Natural killer cell (primary cell): ENCODE measurements around the gene TEX51. TPM values are rescaled to one million over a fixed set of nuclear protein-coding genes. Genes with fewer than 3 reads are reported as not detected.

Source experiments
- ATAC-seq, 3 donors: fragments of 150-1000 bp in 2 of 3; fragments of 200-7000 bp in 1 of 3; cut with Tn5 transposase; 1 replicate in 1 of 3; 2 replicates in 2 of 3; pipeline ENCODE4 v1.10.0; 2021; ENCODE audit warnings: mild to moderate bottlenecking in 2 of 3, moderate library complexity in 2 of 3
- DNase-seq, 2 donors: peaks; one replicate each; pipeline versions ENCODE4 v3.0.0 to v3.0.0-alpha.2; 2013 to 2021; ENCODE audit warnings: mixed read lengths in 1 of 2
- H3K27ac ChIP-seq: one replicate; pipeline ENCODE4 v1.5.1; 2013; ENCODE audit warnings: mild to moderate bottlenecking, low read length
- H3K27me3 ChIP-seq: one replicate; pipeline ENCODE4 v1.6.1; 2013; ENCODE audit warnings: low read length; ENCODE audit not compliant: control insufficient read depth, insufficient read depth
- H3K36me3 ChIP-seq: one replicate; pipeline ENCODE4 v1.6.1; 2013; ENCODE audit warnings: low read length; ENCODE audit not compliant: control insufficient read depth, insufficient read depth
- H3K4me1 ChIP-seq: one replicate; pipeline ENCODE4 v1.6.1; 2013; ENCODE audit warnings: low read length; ENCODE audit not compliant: control insufficient read depth, insufficient read depth
- H3K4me3 ChIP-seq: one replicate; pipeline ENCODE4 v1.5.1; 2013; ENCODE audit warnings: low read length
- H3K9me3 ChIP-seq: one replicate; pipeline ENCODE4 v1.6.1; 2013; ENCODE audit warnings: low read length; ENCODE audit not compliant: control insufficient read depth, insufficient read depth
- H3K27ac Mint-ChIP-seq, 2 donors: one replicate each; pipeline ENCODE4 v1.8.0; 2022; ENCODE audit warnings: mild to moderate bottlenecking in 2 of 2, mixed read lengths in 2 of 2, moderate library complexity in 1 of 2
- H3K27me3 Mint-ChIP-seq, 2 donors: one replicate each; pipeline ENCODE4 v1.8.0; 2022; ENCODE audit warnings: low read depth in 2 of 2, mixed read lengths in 2 of 2
- H3K36me3 Mint-ChIP-seq: one replicate; pipeline ENCODE4 v1.8.0; 2022; ENCODE audit warnings: mixed read lengths
- H3K4me1 Mint-ChIP-seq, 2 donors: one replicate each; pipeline ENCODE4 v1.8.0; 2022; ENCODE audit warnings: mixed read lengths in 2 of 2
- H3K4me3 Mint-ChIP-seq: one replicate; pipeline ENCODE4 v1.8.0; 2022; ENCODE audit warnings: mild to moderate bottlenecking, moderate library complexity, mixed read lengths
- H3K9me3 Mint-ChIP-seq, 2 donors: one replicate each; pipeline ENCODE4 v1.8.0; 2022; ENCODE audit warnings: mixed read lengths in 2 of 2
- CTCF ChIP-seq: fragments of 200-600 bp; IDR thresholded peaks from one replicate; pipeline ENCODE4 v1.8.0; 2022; ENCODE audit warnings: antibody characterized with exemption
- WGBS: methylation state at CpG from one replicate; pipeline ENCODE4 v1.1.7; 2013; ENCODE audit warnings: missing lambda C conversion rate; ENCODE audit not compliant: insufficient coverage; 5-methylcytosine and 5-hydroxymethylcytosine counted together
- intact Hi-C: fragments of 100-400 bp; cut with micrococcal nuclease; formaldehyde crosslinking; loops from one replicate; pipeline ENCODE4 v1.14.2; 2022
- total RNA-seq, 4 donors: library from RNA; stranded (reverse); fragments of 120-200 nt in 1 of 4; gene quantifications; one replicate each; pipeline versions ENCODE4 v1.2.3 to v1.2.4, GENCODE V29; 2013 to 2022

The TEX51 gene
- total RNA-seq, 3 donors from 2014 or later (not counting 1 experiment from before 2014, with no cell fraction given) = not detected

- 81% methylated on average over 4 of the region's 4 CpGs for WGBS
- intact Hi-C loops = no loop called here
- DNase-seq (no peak), ATAC-seq (no peak)
- Histone ChIP-seq H3K9me3 (no peaks in the 10 kb centered on the region), H3K27ac (no peak overlapping the region), H3K4me3 (no peak overlapping the region), H3K27me3 (no peaks in the 10 kb centered on the region), H3K36me3 (no peaks in the 10 kb centered on the region), H3K4me1 (no peaks in the 10 kb centered on the region)
- Mint-ChIP-seq H3K9me3 (no peaks in the 10 kb centered on the region), H3K27me3 (peaks cover 0 to under 1% of the 10 kb centered on the region in 2 donors), H3K27ac (no peak overlapping the region), H3K4me1 (no peaks in the 10 kb centered on the region), H3K36me3 (no peaks in the 10 kb centered on the region), H3K4me3 (no peak overlapping the region)
- TF ChIP-seq CTCF = no peak
Measured at GRCh38 chr2:126915903-126916302, 17.2 kb downstream of the TEX51 start.

- Mint-ChIP-seq H3K27me3 (peaks cover 3 to 9% of the 10 kb centered on the region in 2 donors), H3K9me3 (no peaks in the 10 kb centered on the region), H3K36me3 (no peaks in the 10 kb centered on the region), H3K4me1 (no peaks in the 10 kb centered on the region), H3K4me3 (no peak overlapping the region), H3K27ac (no peak overlapping the region)
- H3K9me3 ChIP-seq = no peaks in the 10 kb centered on the region
- no peaks in the 10 kb centered on the region for H3K4me1 ChIP-seq
- no peaks in the 10 kb centered on the region for H3K27me3 ChIP-seq
- no peak overlapping the region for H3K4me3 ChIP-seq
- 95% methylated on average over 4 of the region's 4 CpGs for WGBS
- no peak overlapping the region for H3K27ac ChIP-seq
- DNase-seq = no peak
- no peak for ATAC-seq
- intact Hi-C loops = no loop called here
- H3K36me3 ChIP-seq = no peaks in the 10 kb centered on the region
- no peak for TF ChIP-seq CTCF
Measured at GRCh38 chr2:126916744-126917143, 18.1 kb downstream of the TEX51 start.

- ATAC-seq = no peak
- Histone ChIP-seq H3K9me3 (no peaks in the 10 kb centered on the region), H3K27ac (no peak overlapping the region), H3K4me1 (no peaks in the 10 kb centered on the region), H3K27me3 (no peaks in the 10 kb centered on the region), H3K36me3 (no peaks in the 10 kb centered on the region), H3K4me3 (no peak overlapping the region)
- TF ChIP-seq CTCF = no peak
- no peak overlapping the region for H3K4me3 Mint-ChIP-seq
- no peak overlapping the region for H3K27ac Mint-ChIP-seq
- WGBS = 84% methylated on average over 1 of the region's 1 CpG
- intact Hi-C loops = no loop called here
- no peaks in the 10 kb centered on the region for H3K36me3 Mint-ChIP-seq
- H3K9me3 Mint-ChIP-seq = no peaks in the 10 kb centered on the region
- no peaks in the 10 kb centered on the region for H3K4me1 Mint-ChIP-seq
- DNase-seq = no peak
- H3K27me3 Mint-ChIP-seq = peaks cover 3 to 37% of the 10 kb centered on the region in 2 donors
Measured at GRCh38 chr2:126921066-126921465, 22.4 kb downstream of the TEX51 start.

- intact Hi-C loops = no loop called here
- H3K36me3 ChIP-seq = no peaks in the 10 kb centered on the region
- Mint-ChIP-seq H3K9me3 (no peaks in the 10 kb centered on the region), H3K4me3 (no peak overlapping the region), H3K4me1 (peaks cover 7 to 10% of the 10 kb centered on the region in 2 donors), H3K27ac (no peak overlapping the region), H3K36me3 (peaks cover 14% of the 10 kb centered on the region), H3K27me3 (peaks cover 26 to 74% of the 10 kb centered on the region in 2 donors)
- ATAC-seq = no peak
- no peaks in the 10 kb centered on the region for H3K9me3 ChIP-seq
- peaks cover 2% of the 10 kb centered on the region for H3K27me3 ChIP-seq
- peaks cover 6% of the 10 kb centered on the region for H3K4me1 ChIP-seq
- no peak overlapping the region for H3K4me3 ChIP-seq
- 88% methylated on average over 5 of the region's 5 CpGs for WGBS
- TF ChIP-seq CTCF = no peak
- DNase-seq = no peak
- H3K27ac ChIP-seq = no peak overlapping the region
Measured at GRCh38 chr2:126930970-126931590, 32.4 kb downstream of the TEX51 start.
